ENCODE measurements around the gene KIFAP3.
A peak's percentile ranks its signal among the peaks of the same experiment; 100 is the strongest.
"Not testable (repeated sequence)": the region's sequence is repeated elsewhere in the genome, so short reads cannot be mapped to it uniquely, and the experiment has no call there.

Gene KIFAP3

DNA sequence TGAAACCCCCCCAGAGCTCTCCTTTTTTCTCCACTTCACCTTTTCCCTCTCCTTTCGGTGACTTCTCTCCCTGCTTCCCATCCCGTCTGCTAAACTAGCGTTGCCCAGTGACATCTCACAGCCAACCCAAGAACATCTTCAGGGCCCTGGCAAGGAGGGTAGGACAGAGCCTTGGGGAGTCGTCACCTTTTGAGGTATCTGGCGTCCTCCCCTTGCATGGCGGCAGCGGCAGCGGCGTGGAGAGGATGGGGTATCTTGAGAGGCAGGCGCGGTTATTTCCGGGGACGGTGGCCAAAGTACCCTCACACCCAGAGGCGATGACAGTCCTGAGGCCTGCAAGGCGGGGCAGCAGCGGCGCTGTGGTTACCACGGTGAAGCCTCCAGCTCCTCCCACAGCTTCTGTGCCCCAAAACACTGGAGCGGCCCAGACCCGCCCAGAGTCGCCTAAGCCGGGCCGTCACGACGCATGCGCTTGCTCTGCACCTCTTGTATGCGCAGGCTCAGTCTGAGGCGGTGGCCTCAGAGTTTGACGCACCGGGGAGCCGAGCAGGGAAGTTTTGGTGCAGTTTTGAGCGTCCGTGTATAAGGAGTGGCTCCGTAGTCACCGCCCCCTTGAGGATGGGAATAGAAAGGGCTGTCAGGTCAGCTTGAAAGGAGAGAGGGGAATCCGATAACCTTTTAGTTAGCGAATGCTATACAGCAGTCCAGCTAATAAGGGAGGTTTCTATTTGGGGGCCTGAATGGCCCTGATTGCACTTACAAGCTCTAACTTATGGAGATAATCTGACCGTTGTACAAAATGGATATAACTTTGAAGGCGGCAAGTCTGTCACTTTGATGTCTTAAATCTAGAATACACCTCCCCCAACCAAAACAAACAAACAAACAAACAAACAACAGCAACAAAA is at the start of gene KIFAP3:
Gene KIFAP3 (minus strand): TSS at position 446 of the 908 bp plus-strand sequence. CDS start 228 bp downstream, at position 218.
- DNase-seq = peak; percentile 97 to 98

DNA sequence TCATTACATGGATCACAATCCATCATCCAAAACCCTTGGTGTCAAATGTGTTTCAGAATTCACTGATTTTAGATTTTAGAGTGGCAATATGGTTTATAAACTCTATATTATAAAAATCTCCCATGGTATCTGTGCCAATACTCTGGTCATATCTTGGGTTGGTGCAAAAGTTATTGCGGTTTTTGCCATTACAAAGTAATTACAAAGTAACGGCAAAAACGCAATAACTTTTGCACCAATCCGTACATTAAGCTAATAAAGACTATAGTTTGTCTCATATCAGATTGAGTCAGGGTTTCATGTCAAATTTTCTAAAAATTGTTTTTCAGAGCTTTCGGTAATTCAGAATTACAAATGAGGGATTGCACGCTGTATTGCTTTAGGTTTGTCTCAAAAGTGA is 47.9 kb upstream of the KIFAP3 start:
- no peak for DNase-seq

- no peak for DNase-seq
These were observed 40.4 kb upstream of the KIFAP3 start for GRCh38 chr1:170114906-170115305.

GRCh38 chr1:170113140-170113539 is 38.6 kb upstream of the KIFAP3 start:
- DNase-seq = not testable (repeated sequence)

DNA sequence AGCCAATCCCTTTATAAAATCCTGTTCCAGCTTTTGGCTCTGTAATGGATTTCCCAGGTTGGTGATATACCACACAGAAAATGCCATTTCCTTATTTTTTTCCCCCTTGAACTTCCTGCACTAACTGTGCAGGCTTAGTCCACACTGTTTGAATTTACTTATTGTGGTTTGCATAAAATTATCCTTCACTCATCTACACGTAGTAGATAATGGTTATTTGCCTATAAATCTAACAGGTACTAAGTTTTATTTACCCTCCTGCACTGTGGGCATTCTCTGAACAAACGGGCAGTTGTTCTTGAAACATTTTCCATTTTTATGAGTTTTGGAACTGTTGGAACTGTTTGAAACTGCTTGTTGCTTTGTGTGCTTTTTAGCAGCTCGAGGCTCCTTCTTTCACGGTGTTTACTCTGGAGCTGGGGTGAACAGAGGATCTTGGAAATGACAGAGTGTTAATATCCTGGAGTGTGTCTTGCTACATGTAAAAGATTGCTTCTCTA is 23.0 kb upstream of the KIFAP3 start:
- DNase-seq = no peak

DNA sequence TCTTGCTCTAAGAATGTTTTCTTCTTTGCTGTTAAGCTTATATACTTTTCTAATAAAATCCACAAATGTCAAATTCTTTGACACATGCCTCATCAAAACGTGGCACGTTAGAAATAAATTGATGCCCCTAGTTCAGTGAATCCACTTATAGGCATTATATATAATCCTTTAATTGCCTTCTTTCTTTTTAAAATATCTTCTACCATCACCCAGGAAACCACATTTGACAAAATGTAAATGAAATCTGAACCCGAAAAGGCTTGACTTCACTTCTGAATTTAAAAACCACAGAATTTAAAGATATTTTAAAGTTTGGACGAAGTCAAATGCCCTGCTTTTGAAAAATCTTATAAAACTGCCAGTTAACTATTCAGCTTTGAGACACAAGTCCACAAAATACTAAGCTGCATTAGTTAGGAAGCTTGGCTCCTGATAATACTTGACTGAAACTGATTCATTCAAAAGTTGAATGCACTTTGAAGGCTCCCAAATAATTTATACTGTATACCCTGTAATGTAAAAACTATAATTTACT is 22.4 kb upstream of the KIFAP3 start:
- DNase-seq = no peak

DNA sequence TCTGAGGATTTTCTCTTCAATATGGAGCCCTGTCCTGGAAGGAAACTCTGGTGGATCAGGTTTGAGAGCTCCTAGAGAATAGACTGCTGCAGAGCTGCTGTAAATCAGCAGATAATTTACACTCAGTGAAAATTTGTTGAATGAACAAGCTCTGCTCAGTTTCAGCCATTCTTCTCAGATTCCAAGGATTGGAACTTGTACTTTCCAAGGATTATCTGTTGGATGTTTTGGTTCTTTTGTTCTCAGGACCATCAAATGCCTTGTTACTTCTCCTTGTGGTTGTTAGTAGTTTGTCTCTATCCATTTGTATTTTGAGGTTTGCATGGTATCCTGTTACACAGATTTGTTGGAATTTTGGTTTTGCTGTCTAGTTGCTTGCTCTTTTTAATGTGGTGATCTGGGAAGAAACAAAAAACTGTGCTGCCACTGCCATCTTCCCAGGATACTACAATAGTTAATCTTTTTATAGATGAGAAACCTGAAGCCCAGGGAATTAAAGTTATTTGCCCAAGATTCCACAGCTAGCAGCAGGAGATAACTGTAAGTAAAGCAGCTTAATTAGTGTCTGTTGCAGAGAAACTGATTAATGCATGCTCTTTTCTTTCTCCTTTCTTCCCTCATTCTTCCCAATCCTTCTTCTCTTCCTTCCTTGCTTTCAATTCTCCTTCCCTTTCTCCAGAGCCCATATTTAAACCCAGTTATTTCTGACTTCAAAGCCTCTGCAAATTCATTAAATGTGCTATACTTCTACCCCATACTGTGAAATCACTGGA is 21.7 kb upstream of the KIFAP3 start:
- no peak for DNase-seq

DNA sequence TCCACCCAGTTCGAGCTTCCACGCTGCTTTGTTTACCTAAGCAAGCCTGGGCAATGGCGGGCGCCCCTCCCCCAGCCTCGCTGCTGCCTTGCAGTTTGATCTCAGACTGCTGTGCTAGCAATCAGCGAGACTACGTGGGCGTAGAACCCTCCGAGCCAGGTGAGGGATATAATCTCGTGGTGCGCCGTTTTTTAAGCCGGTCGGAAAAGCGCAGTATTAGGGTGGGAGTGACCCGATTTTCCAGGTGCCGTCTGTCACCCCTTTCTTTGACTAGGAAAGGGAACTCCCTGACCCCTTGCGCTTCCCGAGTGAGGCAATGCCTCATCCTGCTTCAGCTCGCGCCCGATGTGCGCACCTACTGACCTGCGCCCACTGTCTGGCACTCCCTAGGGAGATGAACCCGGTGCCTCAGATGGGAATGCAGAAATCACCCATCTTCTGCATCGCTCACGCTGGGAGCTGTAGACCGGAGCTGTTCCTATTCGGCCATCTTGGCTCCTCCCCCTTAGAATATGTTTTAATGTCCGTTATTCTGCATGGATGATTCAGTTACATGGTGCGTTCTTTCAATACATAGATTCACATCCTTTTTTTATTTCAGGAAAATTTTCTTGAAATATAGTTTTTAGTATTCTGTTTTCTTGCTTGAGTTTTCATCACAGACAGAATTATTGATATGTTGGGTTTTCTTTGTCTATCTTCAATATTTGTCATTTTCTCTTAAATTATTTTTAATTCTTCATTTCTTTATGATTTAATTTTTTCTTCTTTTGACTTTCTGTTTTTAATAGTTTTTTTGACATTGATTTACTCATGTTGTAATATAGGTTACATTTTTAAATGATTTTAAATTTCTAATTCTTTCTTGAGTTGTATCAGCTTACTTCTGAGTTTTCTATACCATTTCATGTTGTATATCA is 20.5 kb upstream of the KIFAP3 start:
- DNase-seq = not testable (repeated sequence)

- DNase-seq = no peak
These were observed 12.0 kb upstream of the KIFAP3 start for GRCh38 chr1:170086399-170087032.

DNA sequence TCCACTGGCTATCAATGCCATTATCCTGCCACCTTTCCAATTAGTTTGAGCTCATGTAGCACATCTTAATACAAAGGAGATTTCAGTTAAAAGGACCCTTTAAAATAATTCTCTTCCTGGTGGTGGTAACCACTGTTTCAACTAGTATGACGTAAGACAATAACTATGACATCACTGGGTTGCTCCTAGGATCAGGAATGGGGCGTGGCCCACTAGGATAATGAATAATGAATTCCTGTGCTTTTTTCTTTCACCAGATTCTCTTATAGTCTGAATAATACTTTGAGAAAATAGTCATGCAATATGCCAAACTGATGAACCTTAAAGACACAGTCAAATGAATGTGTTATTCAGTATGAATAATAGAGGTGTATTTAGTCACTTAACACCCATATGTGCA is 10.6 kb upstream of the KIFAP3 start:
- no peak for DNase-seq

GRCh38 chr1:170078610-170079189 is 4.2 kb upstream of the KIFAP3 start:
- no peak for DNase-seq

GRCh38 chr1:170077926-170078325 is 3.4 kb upstream of the KIFAP3 start:
- no peak for DNase-seq

GRCh38 chr1:170076952-170077351 is 2.5 kb upstream of the KIFAP3 start:
- not testable (repeated sequence) for DNase-seq

- DNase-seq = no peak
These were observed 1.7 kb upstream of the KIFAP3 start for GRCh38 chr1:170076199-170076598.

DNA sequence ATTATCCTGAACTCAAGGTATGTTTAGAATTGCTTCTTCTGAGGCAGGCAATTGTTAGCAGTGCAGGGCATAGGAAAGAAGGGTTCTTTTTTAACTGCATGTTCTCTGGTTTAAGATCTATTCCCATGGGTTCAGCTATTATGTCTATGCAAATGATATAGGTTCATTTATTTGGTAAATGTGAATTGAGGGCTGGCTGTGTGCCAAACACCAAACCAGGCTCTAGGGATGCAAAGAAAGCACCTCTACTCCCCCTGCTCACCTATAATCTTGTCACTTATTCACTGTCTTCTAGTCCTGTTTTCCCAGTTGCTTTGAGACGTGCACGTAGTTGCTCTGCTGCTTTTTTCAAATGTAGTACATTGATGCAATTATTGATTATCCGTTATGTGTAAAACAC is 691 bp upstream of the KIFAP3 start:
- DNase-seq = no peak

- DNase-seq = no peak
These were observed 624 bp downstream of the KIFAP3 start for GRCh38 chr1:170073893-170074249.

DNA sequence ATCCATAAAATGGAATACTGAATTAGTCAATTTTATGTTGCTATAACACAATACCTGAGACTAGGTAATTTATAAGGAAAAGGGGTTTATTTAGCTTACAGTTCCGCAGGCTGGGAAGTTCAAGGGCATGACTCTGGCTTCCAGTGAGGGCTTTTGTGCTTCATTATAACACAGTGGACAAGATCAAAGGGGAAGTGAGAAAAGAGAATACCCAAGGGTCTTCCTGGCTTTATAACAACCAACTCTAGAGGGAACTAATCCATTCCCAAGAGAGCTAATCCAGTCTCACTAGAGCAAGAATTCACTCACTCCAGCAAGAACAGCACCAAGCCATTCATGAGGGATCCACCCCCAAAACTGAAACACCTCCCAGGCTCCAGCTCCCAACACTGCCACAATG is 3.1 kb downstream of the KIFAP3 start:
- no peak for DNase-seq

GRCh38 chr1:170068923-170069322 is 5.6 kb downstream of the KIFAP3 start:
- DNase-seq = no peak

DNA sequence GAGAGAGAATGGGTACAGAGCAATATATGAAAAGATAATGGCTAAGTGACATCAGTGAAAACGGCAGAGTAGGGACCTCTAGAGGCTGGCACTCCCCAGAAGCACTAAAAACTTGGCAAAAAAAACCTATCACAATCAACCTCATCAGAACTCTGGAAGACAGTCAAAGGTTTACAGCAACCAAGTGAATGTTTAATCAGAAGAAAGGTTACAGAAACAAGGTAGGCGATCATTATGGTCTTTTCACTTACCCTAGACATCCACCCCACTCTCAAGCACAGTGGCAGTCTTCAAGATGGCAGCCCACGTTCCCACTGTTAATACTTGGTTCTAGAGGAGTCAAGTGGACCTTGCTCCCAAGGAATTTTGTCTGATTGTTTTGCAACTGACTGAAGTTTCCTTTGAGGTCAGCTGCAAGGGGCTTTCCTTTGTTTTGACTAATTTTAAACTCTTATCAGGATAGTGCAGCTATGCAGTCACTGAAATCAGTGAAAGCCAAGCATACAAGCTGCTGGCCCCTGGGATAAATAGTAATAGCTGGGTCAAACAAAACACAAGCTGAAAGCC is 7.2 kb downstream of the KIFAP3 start:
- no peak for DNase-seq

DNA sequence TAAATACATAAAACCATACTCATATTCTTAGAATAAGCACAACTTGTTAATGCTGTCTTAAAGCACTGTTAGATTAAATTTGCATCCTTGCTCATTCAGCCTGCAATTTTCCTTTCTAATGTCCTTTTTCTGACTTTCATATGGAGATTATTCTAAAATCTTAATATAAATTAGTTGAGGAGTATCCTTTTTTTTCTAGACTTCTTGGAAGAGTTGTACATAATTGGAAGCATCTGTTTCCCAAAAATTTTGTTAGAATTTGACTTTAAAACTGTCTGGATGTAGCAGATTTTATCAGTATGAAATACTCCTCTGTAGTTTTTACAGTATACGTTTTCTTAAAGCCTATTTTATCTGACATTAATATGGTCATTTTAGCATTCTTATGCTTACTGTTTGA is 9.7 kb downstream of the KIFAP3 start:
- DNase-seq = no peak
